ENCODE measurements around the gene PCBP3.
"Not testable (repeated sequence)": the region's sequence is repeated elsewhere in the genome, so short reads cannot be mapped to it uniquely, and the experiment has no call there.

Gene PCBP3

DNA sequence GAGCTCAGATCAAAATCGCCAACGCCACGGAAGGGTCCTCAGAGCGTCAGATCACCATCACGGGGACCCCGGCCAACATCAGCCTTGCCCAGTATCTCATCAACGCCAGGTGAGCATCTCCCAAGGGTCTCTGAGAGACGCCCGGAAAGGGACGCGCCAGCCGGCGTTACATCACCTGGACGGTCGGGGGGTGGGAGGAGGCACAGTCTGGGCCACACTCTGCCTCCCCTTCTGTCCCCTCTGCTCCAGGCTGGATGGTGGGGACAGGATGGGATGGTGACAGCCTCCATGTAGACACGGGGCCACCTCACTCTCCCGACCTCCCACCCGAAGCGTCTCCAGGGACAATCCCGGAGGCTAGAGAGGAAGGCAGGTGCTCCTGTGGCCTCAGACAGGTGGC, 296.6 kb downstream of the PCBP3 start:
- no peak for DNase-seq

DNA sequence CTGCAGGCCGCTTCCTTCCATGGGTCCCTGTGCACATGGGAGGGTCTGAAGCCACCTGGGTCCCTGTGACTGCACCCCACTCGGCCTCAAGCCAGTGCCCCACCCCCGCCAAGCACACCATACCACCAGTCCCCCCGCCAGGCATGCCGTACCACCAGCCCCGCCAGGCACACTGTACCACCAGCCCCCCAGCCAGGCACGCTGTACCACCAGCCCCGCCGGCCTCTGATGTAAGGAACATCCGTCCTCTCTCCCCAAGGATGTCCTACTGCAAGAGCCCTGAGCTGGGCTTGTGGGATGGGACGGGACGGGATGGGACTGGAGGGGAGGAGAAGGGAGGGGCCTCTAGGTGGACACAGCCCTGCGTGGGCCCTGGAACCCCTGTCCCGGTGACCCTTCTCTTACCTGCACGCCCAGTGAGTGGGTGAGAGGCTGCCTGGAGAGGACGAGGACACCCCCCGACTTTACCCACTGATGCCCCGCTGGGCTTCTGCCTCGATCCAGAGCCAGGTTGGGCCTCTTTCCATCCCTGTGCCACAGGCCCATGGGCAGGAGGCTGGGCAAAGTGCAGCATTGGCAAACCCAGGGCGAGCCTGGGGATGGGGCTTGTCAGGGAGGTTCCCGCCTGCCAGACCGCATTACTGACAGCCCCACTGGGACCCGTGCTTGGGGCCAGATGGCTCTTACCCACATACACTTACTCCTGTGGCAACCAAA, 297.3 kb downstream of the PCBP3 start:
- no peak for DNase-seq

DNA sequence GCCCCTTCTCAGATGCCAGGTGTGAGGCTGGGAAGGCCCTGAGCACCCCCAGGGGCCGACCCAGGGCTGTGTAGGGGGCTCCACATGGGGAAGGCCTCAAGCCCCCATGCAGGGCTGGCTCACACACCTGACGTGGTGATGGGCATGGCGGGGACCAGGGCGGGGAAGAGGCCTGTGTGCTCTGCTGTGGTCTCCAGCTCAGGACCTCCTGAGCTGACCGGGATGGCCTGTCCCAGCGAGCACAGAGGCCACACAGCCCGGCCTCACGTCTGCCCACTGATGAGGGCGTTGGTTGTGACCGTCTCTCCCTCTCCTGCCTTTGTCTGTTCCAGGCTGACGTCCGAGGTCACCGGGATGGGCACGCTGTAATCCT, 297.8 kb downstream of the PCBP3 start:
- DNase-seq: no peak

DNA sequence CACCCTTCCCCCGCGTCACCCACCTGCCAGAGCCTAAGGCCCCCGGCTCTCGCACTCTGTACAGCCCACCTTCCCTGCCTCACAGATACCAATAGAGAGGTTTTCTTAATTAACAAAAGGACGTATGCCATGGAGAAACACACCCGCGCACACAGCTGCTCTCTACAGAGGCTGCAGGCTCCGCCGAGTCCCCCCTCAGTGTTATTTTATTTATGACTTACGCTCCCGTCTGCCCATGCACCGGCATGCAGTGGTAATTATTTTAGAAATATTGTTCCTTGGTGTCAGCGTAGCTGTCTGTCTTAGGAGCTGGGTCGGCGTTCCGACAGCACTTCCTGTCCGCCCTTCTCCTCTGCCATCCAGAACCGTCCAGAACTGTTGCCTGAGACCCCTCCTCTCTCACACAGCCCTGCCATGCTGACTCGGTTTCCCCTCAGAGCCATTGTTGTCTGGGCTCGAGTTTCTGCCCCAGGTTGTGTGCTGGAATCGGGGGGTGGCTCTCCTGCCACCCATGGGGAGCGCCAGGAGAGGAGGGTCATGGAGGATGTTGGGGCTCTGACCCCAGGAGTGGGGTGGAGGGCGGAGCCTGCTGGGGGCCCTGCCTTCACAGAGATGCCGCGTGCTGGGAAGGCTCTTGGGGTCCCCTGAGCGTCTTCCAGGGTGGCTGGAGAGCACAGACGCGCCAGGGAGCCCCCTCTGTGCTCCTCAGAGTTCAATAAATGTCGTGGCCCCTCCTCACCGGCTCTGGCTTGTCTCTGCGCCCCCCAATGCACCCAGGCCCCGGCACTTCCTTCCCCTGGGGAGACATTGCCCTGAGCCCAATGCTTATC, 298.4 kb downstream of the PCBP3 start:
- DNase-seq: no peak

DNA sequence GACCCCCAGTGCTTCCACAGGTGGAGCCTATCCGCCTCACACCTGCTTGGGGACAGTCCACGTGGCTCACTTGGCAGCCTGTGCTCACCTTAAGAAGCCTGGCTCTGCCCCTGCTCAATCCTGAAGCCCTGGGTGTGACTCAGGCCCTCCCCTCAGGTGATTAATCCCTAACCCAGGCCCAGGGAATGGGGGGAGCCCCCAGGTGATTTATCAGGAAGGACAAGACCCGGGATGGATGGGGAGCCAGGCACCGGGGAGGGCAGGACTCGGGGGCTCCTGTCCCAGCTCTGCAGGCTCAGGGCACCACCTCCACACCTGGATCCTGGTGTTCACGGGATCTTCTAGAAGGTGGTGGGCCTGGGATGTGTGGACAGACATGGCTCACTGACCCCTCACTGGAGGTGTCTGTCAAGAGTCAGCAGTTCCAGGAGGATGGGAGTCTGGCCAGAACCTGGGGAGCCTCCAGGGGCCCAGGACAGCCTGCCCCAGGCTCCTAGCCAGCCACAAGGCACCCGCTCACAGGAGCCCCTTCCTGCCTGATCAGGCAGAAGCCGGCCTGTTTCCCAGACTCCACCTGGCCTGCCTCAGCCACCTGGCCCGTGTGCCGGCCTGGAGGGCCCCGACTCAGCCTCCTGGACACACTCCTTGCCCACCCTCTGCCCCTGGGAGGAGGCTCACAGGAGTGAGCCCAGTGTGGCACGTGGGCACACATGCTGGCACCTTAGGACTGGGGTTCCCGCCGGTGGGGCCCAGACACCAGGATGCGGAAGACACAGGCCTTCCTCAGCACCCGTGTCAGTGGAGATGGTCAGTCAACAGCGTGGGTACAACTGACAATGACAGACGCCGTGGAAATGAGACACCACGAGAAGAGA, 299.5 kb downstream of the PCBP3 start:
- no peak for DNase-seq

DNA sequence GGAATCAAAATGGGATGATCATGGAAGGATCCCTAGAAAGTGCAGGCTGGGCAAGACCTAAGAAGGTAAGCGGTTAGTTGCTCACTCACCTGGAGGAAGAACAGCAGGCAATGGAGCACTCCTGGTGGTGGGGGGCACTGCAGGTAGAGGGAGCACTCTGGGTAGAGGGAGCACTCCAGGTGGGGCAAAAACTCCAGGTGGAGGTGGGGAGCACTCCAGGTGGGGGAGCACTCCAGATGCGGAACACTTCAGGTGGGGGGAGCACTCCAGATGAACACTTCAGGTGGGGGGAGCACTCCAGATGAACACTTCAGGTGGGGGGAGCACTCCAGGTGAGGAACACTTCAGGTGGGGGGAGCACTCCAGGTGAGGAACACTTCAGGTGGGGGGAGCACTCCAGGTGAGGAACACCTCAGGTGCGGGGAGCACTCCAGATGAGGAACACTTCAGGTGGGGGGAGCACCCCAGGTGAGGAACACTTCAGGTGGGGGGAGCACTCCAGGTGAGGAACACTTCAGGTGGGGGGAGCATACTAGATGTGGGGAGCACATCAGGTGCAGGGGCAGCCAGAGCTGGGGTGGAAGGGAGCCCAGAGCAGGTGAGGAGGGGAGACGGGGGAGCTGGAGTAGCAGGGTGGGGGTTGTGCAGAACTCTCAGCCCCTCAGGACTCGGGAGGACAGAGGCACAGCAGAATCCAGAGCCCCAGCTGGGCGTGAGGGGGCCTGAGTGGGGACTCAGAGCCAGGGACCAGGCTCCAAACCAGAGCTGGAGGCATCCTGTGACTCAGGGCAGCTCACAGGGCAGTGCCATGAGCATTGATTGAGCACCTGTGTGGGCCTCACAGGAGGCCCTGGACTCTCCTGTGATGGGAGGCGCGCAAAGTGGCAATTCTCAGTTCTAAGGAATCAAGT, 300.4 kb downstream of the PCBP3 start:
- no peak for DNase-seq

DNA sequence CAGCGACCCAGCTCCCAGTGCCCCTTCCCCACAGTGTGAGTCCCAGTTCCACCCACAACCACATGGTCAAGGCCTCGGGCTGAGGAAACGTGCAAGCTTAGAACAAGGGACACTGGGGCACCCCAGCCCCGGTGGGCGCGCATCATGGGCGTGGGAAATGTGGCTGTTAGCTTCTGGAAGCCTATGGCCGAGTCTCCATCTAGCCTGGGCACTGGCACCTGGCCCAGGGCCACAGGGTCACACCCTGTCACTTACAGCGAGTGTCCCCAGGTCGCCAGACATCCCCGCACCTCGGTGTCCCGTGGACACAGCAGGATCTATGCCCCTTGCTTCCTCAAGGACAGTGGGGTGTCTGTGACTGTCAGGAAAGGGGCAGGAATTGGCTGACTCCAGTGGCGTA, 301.1 kb downstream of the PCBP3 start:
- DNase-seq: no peak

DNA sequence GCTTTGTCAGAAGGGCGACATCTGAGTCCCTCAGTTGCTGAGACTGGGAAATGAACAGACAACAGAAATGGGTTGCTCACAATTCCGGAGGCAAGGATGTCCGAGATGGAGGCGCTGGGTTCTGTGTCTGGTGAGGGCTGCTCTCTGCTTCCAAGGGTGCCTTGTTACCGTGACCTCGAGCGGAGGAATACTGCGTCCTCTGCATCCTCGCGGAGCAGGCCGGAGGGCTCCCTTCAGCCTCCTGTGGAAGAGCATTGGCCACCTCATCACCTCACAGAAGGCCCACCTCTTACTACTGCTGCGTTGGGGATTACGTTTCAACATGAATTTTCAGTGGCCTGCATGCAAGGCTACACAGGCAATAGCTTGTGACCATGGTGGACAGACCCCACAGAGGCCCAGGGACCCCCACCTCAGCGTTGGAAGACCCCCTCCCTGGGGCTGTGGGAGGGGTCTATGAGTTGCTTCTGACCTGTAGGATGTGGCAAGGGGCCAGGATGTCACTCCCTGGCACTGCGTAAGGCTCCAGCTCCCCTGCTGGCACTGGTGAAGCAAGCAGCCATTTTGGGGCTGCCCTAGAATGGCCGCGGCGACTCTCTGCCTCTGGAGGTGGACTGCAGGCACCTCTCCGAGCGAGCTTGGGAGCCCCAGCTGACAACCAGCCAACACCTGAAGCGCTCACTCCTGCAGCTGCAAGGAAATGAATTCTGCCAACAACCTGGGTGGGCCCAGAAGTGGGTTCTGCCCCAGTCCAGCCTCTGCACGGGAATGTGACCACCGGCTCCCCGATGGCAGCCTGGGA, 301.7 kb downstream of the PCBP3 start:
- DNase-seq: no peak

DNA sequence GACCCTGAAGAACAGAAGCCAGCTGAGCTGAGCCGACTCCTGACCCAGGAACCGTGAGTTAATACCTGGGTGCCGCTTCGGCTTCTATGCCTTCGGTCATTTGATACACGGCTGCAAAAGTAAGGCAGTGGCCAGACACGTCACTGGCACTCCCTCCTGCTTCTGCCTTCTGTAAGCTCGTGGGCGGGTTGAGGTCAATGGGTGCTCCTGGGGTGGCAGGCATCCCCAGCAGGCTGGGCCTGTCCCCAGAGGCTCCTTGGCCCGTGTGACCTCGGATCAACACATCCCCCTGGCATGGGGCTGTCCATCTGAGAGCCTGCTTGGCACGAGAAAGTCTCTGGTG, 302.3 kb downstream of the PCBP3 start:
- no peak for DNase-seq

DNA sequence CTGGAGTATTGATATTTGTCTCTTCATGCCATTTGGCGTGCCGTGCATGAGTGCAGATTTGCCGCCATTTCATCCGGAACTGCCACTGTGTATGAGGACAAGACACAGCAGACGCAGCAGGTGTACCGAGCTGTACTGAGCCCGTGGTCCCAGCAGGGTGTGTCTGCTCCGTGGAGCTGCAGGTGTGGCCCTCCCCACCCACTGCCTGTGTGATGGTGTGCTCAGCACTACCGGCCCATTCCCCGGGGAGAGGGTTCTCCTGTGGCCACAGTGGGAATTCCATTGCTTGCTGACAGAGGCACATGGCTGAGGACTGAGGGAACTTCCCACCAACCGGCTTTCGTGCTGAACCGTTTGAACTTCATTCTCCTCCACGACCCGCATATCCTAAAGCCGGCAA, 303.8 kb downstream of the PCBP3 start:
- no peak for DNase-seq

DNA sequence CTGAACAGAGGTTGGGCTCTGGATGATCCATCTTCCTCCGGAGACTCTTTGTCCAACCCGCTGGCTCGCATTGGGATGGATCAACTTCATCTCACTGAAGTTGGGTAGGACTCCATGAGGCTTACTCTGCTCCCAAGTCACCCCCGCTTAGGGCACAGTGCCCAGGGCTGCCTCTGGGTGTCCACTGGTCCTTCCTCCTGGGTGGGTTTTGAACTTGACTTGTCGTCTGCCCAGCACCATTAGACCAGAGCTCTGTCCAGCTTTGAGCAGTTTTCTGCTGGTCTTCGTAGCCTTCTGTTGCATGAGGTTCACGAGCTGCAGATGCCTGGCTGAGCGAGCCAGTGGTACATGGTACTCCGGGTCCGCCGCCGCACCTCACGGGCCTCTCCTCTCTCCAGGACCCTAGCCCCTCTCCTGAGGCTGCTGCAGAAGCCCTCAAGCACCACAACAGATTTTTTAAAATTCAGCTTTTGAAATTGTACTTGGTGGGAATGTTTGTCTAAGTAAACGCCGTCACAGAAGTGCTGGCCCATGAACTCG, 304.3 kb downstream of the PCBP3 start:
- no peak for DNase-seq

DNA sequence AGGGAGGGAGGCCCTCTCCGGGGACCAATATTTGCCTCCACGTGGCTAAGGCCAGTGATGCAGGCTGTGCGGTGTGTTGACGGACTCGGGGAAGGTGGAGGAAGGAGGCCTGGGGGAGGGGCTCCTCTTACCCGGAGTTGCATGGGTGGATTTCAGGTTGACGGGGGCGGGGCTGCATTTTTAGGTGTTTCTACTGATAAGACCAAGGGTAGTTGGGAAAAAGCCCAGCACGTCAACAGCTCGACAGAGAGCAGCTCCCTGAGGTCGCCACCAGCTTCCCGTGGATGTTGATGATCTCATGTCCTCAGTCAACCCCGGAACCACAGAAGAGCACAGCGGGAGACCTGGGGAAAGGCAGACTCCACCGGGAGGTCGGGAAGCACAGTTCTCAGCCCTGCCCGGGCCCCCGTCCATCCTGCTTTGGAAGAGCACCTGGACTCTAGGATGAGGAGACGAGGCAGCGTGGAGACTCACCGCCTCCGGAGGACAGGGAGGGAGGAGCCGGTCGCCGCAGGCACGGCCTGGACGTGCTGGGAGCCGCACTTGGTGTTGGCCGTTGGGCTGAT, 305.1 kb downstream of the PCBP3 start:
- no peak for DNase-seq

DNA sequence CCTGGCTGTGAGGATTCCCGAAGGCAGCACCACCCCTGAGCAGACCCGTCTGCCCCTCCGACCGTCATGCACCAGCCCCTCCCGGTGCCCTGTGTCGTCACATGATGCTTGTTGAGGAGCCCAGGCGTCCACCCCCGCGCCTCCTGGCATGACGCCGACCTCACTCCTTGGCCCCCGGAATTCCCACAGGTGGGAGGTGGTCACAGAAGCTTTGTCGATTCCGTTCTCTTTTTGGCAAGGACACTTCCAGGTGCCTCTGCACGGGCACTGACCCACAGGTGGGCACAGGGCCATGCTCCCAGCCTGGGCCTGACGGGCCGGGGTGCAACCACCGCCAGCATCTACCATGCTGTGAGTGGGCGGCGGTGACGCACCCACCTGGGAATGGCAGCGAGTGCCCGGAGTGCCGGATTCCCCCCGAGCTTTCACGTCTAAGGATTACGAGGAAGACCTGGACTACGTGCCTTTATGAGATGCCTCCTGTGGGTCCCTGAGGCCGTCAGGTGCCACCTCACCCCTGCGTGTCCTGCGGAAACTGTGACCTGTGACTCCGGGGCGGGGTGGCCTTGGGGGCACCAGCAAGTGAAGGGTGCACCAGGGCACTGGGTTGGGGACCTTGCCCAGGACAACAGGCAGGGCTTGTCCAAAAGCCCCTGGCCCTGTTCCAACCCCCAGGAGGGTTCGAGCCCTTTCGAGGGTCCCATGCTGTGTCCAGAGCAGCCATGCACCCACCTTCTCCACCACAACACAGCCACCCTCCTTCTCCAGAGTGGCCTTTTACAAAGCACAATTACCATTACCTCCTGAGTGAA, 306.6 kb downstream of the PCBP3 start:
- DNase-seq: no peak

DNA sequence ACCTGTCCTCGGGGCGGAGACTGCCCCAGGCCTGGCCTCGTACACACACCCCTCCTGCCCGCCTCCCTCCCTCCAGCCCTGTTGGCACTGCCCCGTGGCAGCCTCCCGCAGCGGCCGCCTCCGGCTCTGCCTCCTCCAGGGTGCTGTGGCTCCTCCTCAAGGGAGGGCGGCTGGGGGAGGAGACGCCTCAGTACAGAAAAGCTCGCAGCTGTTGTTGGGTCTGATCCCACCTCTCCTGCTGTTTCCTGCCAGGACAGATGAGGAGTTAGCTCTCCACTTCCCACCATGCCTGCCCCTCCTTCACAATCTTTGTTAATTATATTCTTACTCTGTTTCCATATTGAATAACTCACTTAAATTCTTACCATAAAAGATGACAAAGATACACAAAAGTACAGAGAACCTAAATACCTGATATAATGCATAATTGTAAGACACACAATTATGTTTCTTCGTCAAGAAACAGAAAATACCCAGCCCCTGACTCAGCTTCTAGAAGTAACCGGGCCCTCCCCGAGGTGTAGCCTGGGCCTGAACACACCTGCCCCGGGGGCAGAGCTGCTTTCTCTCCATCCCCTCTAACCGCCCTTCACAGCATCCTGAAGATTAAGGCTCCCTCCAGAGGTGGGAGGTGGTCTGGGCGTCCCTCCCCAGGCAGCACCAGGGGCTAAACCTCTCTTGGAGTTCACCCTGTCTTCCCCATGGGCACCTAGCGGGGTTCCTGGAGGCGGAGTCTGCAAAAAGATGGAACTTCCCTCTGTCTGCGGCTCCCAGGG, 307.4 kb downstream of the PCBP3 start:
- DNase-seq: no peak

DNA sequence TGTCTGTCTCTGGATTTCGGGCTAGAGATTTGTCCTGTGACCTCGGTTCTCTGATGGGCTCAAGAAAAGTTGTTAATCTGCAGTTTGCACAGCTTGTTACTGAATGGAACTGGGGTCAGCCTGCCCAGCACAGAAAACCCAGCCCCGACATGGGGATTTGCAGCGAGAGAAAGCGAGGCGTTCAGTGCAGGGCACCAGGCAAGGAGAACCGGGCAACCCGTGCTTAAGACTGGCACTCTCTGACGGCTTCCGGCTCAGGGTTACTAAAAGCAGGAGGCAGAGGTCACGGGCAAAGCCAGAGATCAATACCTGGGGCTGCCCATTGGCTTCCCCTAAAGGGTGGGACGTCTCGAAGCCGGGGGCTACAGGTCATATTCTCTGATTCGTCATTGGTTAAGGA, 308.2 kb downstream of the PCBP3 start:
- DNase-seq: no peak

DNA sequence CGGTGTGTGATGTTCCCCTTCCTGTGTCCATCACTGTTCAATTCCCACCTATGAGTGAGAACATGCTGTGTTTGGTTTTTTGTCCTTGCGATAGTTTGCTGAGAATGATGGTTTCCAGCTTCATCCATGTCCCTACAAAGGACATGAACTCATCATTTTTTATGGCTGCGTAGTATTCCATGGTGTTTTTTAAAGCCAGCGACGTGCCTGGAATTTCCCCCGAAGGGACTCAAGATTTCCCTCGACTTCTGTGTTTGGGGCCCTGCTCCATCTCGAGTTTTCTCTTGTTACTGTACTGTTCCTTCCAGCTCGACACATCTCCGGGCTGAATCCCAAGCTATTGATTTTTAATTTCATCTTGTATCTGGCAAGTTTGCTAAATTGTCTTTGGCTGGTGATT, 309.0 kb downstream of the PCBP3 start:
- not testable (repeated sequence) for DNase-seq

DNA sequence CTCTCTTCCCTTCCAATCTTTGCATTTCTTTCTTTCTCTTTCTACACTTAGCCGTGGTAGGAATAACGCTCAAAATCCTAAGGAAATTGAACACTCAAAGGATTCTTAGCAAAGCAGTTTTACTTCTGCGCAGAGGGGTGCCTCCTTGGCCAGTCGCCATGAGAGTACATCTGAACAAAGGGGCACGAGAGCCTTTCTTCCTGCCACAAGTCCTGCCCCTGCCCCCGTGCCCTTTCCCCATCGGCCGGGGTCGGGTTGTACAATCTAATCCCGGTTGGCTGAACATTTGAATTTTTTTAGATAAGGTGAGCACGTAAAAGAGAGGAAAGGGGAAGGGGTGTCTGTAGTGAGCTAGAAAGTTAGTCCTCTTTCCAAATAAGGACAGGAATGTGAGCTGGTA, 309.4 kb downstream of the PCBP3 start:
- DNase-seq: no peak

DNA sequence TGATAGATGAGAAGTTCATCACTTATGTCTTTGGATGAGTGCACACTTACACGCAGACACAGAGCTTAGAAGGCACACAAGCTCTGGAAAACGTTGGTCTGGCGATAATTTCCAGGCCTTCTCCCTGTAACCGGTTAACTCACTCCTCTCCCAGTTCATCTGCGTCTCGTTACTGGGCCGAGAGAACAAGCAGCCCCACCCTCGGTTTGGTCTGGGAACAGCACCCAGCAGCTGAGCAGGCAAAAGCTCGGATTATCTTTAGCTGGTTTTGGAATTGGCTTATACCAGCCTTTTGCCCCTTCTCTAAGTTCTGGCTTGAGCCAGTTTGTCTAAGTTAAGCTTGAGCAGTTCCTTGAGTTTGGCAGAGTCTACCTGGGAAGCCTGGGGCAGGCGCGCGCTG, 310.7 kb downstream of the PCBP3 start:
- no peak for DNase-seq

DNA sequence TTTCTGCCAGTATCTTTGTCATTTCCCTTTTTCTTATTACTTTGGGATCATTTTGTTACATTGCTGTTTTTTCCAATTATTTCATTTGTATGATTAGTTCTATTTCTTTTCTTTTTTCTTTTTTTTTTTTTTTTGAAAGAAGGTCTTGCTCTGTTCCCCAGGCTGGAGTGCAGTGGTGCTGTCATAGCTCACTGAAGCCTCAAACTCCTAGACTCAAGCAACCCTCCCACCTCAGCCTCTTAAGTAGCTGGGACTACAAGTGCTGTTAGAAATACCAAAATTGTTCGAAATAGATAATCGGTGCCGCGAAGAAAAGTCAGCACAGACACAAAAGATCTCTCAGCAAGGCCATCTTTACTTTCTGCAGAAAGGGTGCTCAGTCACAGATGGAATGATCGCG, 311.4 kb downstream of the PCBP3 start:
- DNase-seq: no peak
